GM23338 (cell line): ENCODE results near the gene MIGA1. TPM values are rescaled to one million over a fixed set of nuclear protein-coding genes. Genes with fewer than 3 reads are reported as not detected.

Experiments used
- ATAC-seq: fragments of 200-7000 bp; cut with Tn5 transposase; 3 replicates; pipeline ENCODE4 v1.9.1; 2020
- DNase-seq: peaks from one replicate; pipeline ENCODE4 v3.0.0-alpha.2; 2015; ENCODE audit warnings: low spot score
- H2AFZ ChIP-seq: fragments of 200-600 bp; sonication (generic); 2 replicates; pipeline ENCODE4 v1.8.0; 2016; ENCODE audit warnings: antibody characterized with exemption, mild to moderate bottlenecking, moderate library complexity
- H3F3A ChIP-seq: fragments of 200-600 bp; sonication (generic); replicated peaks from 2 replicates; pipeline ENCODE4 v1.8.0; 2017; ENCODE audit warnings: antibody characterized with exemption, mixed run types, low read depth
- H3K27ac ChIP-seq: fragments of 200-600 bp; sonication (generic); 2 replicates; pipeline ENCODE4 v1.6.1; 2016; ENCODE audit warnings: low read depth
- H3K27me3 ChIP-seq: fragments of 200-600 bp; sonication (generic); 2 replicates; pipeline ENCODE4 v1.8.0; 2016; ENCODE audit warnings: mild to moderate bottlenecking, mixed run types, moderate library complexity; ENCODE audit not compliant: insufficient read depth
- H3K36me3 ChIP-seq: fragments of 200-600 bp; sonication (generic); 2 replicates; pipeline ENCODE4 v1.8.0; 2016; ENCODE audit warnings: mild to moderate bottlenecking; ENCODE audit not compliant: insufficient read depth
- H3K4me1 ChIP-seq: fragments of 200-600 bp; sonication (generic); 2 replicates; pipeline ENCODE4 v1.8.0; 2016; ENCODE audit warnings: mild to moderate bottlenecking, moderate library complexity; ENCODE audit not compliant: insufficient read depth
- H3K4me2 ChIP-seq: fragments of 200-600 bp; sonication (generic); 2 replicates; pipeline ENCODE4 v1.7.1; 2017; ENCODE audit warnings: mixed run types
- H3K4me3 ChIP-seq: fragments of 200-600 bp; sonication (generic); 2 replicates; pipeline ENCODE4 v1.6.1; 2016; ENCODE audit warnings: mixed run types
- H3K79me2 ChIP-seq: fragments of 200-600 bp; sonication (generic); replicated peaks from 2 replicates; pipeline ENCODE4 v1.8.0; 2017; ENCODE audit warnings: mild to moderate bottlenecking; ENCODE audit not compliant: insufficient read depth
- H3K9me2 ChIP-seq: fragments of 200-600 bp; sonication (generic); 2 replicates; pipeline ENCODE4 v1.8.0; 2017; ENCODE audit not compliant: insufficient read depth
- H4K20me1 ChIP-seq: fragments of 200-600 bp; sonication (generic); replicated peaks from 2 replicates; pipeline ENCODE4 v1.8.0; 2017; ENCODE audit warnings: mild to moderate bottlenecking; ENCODE audit not compliant: insufficient read depth
- H3K27ac Mint-ChIP-seq: 2 replicates; pipeline ENCODE4 v1.8.0; 2020; ENCODE audit warnings: inconsistent platforms, mild to moderate bottlenecking, moderate library complexity, mixed read lengths
- H3K27me3 Mint-ChIP-seq: 3 replicates; pipeline ENCODE4 v1.8.0; 2022; ENCODE audit warnings: low read depth, mild to moderate bottlenecking, moderate library complexity, mixed read lengths, inconsistent platforms; ENCODE audit not compliant: insufficient read depth, poor library complexity
- H3K36me3 Mint-ChIP-seq: 3 replicates; pipeline ENCODE4 v1.8.0; 2021; ENCODE audit warnings: low read depth, mild to moderate bottlenecking, inconsistent platforms, moderate library complexity, mixed read lengths
- H3K4me1 Mint-ChIP-seq: 3 replicates; pipeline ENCODE4 v1.8.0; 2020; ENCODE audit warnings: mild to moderate bottlenecking, inconsistent platforms, mixed read lengths
- H3K4me3 Mint-ChIP-seq: 3 replicates; pipeline ENCODE4 v1.8.0; 2021; ENCODE audit warnings: moderate library complexity, mild to moderate bottlenecking, inconsistent platforms, mixed read lengths
- H3K9me3 Mint-ChIP-seq: 3 replicates; pipeline ENCODE4 v1.8.0; 2020; ENCODE audit warnings: moderate library complexity, mild to moderate bottlenecking, inconsistent platforms, mixed read lengths
- EZH2phosphoT487 ChIP-seq: fragments of 200-600 bp; sonication (generic); IDR thresholded peaks from one replicate; pipeline ENCODE4 v1.8.1; 2018; ENCODE audit warnings: antibody characterized with exemption; ENCODE audit not compliant: unreplicated experiment
- JUNB ChIP-seq: IDR thresholded peaks from one replicate; pipeline ENCODE4 v1.6.1; 2016; ENCODE audit warnings: antibody characterized with exemption; ENCODE audit not compliant: unreplicated experiment
- NANOG ChIP-seq: IDR thresholded peaks from 2 replicates; pipeline ENCODE4 v1.6.1; 2016; ENCODE audit warnings: antibody characterized with exemption, borderline replicate concordance
- STAT1 ChIP-seq: IDR thresholded peaks from one replicate; pipeline ENCODE4 v1.6.1; 2016; ENCODE audit warnings: antibody characterized with exemption; ENCODE audit not compliant: unreplicated experiment
- polyA plus RNA-seq: library from polyadenylated mRNA; unstranded; fragments of >200 nt; fragmentation: Nextera tagmentation; extraction: Ambion mirVana; gene quantifications from 2 replicates; pipeline ENCODE4 v1.2.1, GENCODE V29; 2016
- total RNA-seq: library from RNA; depleted of rRNA; stranded (reverse); fragments of >200 nt; shearing (Covaris generic); gene quantifications from 2 replicates; pipeline ENCODE4 v1.2.3, GENCODE V29; 2014
- TF ChIP-seq, protein P1 (sequence below), 2 experiments: fragments of 200-600 bp in 1 of 2; sonication (generic) in 1 of 2; conservative IDR thresholded peaks; 2 replicates each; pipeline versions ENCODE4 v1.5.1 to v1.6.1; 2016 to 2017; ENCODE audit warnings: antibody characterized with exemption in 2 of 2, low read depth in 2 of 2, mild to moderate bottlenecking in 2 of 2, moderate library complexity in 1 of 2
- TF ChIP-seq, protein P2 (sequence below): IDR thresholded peaks from 2 replicates; pipeline ENCODE4 v1.6.1; 2016; ENCODE audit warnings: antibody characterized with exemption

Gene MIGA1
- total and polyA plus RNA-seq, 2 experiments from 2014 or later: 3.4 to 7.5 TPM

DNA sequence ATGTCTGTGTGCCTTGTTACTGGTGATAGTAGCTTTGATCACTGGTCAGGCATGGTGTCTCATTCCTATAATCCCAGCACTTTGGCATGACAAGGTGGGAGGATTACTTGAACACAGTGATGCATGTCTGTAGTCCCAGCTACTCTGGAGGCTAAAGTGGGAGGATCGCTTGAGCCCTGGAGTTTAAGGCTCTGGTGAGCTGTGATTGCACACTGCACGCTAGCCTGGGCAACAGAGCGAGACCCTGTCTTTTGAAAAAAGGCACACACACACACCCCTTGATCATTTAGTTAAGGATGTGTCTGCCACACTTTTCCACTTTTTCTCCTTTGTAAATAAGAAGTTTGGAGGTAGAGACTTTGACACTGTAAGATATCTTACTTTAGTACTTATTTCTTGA lies 15.1 kb downstream of the MIGA1 start:
- Histone ChIP-seq H3K79me2 (no peaks in the 10 kb centered on the region), H3K9me2 (no peaks in the 10 kb centered on the region), H3K4me1 (no peaks in the 10 kb centered on the region), H4K20me1 (0 out of 2 replicates have a peak, but pooled peaks cover 7% of the 10 kb centered on the region), H2AFZ (no peak overlapping the region), H3K36me3 (no peaks in the 10 kb centered on the region), H3K27me3 (no peaks in the 10 kb centered on the region), H3K4me2 (no peak overlapping the region), H3K27ac (no peak overlapping the region), H3F3A (no peaks in the 10 kb centered on the region), H3K4me3 (no peak overlapping the region)
- Mint-ChIP-seq H3K9me3 (no peaks in the 10 kb centered on the region), H3K27me3 (no peaks in the 10 kb centered on the region), H3K27ac (no peak overlapping the region), H3K36me3 (no peaks in the 10 kb centered on the region), H3K4me1 (no peaks in the 10 kb centered on the region), H3K4me3 (no peak overlapping the region)
- no peak for TF ChIP-seq STAT1
- TF ChIP-seq, protein P1, sequence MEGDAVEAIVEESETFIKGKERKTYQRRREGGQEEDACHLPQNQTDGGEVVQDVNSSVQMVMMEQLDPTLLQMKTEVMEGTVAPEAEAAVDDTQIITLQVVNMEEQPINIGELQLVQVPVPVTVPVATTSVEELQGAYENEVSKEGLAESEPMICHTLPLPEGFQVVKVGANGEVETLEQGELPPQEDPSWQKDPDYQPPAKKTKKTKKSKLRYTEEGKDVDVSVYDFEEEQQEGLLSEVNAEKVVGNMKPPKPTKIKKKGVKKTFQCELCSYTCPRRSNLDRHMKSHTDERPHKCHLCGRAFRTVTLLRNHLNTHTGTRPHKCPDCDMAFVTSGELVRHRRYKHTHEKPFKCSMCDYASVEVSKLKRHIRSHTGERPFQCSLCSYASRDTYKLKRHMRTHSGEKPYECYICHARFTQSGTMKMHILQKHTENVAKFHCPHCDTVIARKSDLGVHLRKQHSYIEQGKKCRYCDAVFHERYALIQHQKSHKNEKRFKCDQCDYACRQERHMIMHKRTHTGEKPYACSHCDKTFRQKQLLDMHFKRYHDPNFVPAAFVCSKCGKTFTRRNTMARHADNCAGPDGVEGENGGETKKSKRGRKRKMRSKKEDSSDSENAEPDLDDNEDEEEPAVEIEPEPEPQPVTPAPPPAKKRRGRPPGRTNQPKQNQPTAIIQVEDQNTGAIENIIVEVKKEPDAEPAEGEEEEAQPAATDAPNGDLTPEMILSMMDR (conservative IDR thresholded peaks at IDR 0.05; ENCODE audit: low read depth in 2 of 2): no peak
- TF ChIP-seq NANOG: no peak
- TF ChIP-seq, protein P2, sequence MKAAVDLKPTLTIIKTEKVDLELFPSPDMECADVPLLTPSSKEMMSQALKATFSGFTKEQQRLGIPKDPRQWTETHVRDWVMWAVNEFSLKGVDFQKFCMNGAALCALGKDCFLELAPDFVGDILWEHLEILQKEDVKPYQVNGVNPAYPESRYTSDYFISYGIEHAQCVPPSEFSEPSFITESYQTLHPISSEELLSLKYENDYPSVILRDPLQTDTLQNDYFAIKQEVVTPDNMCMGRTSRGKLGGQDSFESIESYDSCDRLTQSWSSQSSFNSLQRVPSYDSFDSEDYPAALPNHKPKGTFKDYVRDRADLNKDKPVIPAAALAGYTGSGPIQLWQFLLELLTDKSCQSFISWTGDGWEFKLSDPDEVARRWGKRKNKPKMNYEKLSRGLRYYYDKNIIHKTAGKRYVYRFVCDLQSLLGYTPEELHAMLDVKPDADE: no peak
- TF ChIP-seq JUNB: no peak
- DNase-seq: no peak
- ATAC-seq: no peak

DNA sequence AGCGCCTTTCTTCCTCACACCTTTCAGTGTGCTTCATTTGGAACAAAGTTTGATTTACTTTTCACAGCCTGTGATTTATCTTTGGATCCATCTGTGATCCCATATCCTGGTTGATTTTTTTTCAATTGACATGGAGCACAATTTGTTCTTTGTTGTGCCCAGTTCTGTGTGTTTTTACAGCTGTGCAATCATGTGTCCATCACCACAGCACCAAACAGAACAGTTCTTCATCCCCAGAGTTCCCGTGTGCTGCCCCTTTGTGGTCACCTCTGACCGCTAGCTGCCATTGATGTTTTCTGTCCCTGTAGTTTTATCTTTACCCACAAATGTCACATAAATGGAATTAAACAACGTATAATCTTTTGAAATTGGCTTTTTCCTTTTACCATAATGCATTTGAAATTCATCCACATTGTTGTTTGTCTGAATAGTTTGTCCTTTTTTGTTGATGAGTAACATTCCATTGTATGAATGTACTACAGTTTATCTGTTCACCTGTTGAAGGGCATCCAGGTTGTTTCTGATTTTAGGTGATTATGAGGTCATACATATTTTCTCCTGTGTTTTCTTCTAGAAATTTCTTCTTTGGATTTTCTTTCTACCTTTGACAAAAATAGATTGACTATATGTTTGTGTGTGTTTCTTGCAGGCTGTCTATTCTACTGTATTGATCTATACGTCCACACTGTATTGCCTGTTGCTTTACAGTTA lies 17.4 kb downstream of the MIGA1 start:
- H3K27me3 ChIP-seq: no peaks in the 10 kb centered on the region
- no peak overlapping the region for H3K4me2 ChIP-seq
- H4K20me1 ChIP-seq: 0 out of 2 replicates have a peak, but pooled peaks cover 6% of the 10 kb centered on the region
- no peaks in the 10 kb centered on the region for H3K36me3 Mint-ChIP-seq
- no peak overlapping the region for H2AFZ ChIP-seq
- H3K9me2 ChIP-seq: no peaks in the 10 kb centered on the region
- H3F3A ChIP-seq: no peaks in the 10 kb centered on the region
- no peaks in the 10 kb centered on the region for H3K4me1 ChIP-seq
- ATAC-seq (no peak), DNase-seq (no peak)
- no peaks in the 10 kb centered on the region for H3K4me1 Mint-ChIP-seq
- no peaks in the 10 kb centered on the region for H3K27me3 Mint-ChIP-seq
- no peaks in the 10 kb centered on the region for H3K36me3 ChIP-seq
- H3K4me3 Mint-ChIP-seq: no peak overlapping the region
- no peak overlapping the region for H3K27ac ChIP-seq
- no peak overlapping the region for H3K4me3 ChIP-seq
- no peaks in the 10 kb centered on the region for H3K9me3 Mint-ChIP-seq
- H3K79me2 ChIP-seq: no peaks in the 10 kb centered on the region
- TF ChIP-seq, protein P1 (conservative IDR thresholded peaks at IDR 0.05; ENCODE audit: low read depth in 2 of 2): peak; percentile 23 to 50
- no peak for TF ChIP-seq EZH2phosphoT487
- no peak overlapping the region for H3K27ac Mint-ChIP-seq
